Measurements from ENCODE around the gene LORICRIN. TPM values are rescaled to one million over a fixed set of nuclear protein-coding genes. Genes with fewer than 3 reads are reported as not detected.
"Not testable (repeated sequence)": the region's sequence is repeated elsewhere in the genome, so short reads cannot be mapped to it uniquely, and the experiment has no call there.

Gene LORICRIN
- total RNA-seq, 4 donors from 2014 or later = not detected

GRCh38 chr1:153217744-153218416 lies 41.6 kb upstream of the LORICRIN start:
- no peaks in the 10 kb centered on the region for H3K36me3 ChIP-seq
- intact Hi-C loops (cut with DNase I) = no loop called here
- 69% methylated on average over 2 of the region's 2 CpGs for WGBS
- DNase-seq (ENCODE audit: extremely low spot score) = no peak
- TF ChIP-seq POLR2AphosphoS5 (IDR thresholded peaks at IDR 0.05) (no peak), CTCF (IDR thresholded peaks at IDR 0.05) (no peak), EP300 (IDR thresholded peaks at IDR 0.05) (no peak), POLR2A (IDR thresholded peaks at IDR 0.05; ENCODE audit: low read depth) (no peak)
- H3K27me3 ChIP-seq = peaks cover 0 to 5% (median 0%) of the 10 kb centered on the region in 4 donors
- H3K4me3 ChIP-seq = no peak overlapping the region
- H3K9me3 ChIP-seq = no peaks in the 10 kb centered on the region
- H3K27ac ChIP-seq (replicated peaks in 1 of 4) = no peak overlapping the region
- no peaks in the 10 kb centered on the region for H3K4me1 ChIP-seq

DNA sequence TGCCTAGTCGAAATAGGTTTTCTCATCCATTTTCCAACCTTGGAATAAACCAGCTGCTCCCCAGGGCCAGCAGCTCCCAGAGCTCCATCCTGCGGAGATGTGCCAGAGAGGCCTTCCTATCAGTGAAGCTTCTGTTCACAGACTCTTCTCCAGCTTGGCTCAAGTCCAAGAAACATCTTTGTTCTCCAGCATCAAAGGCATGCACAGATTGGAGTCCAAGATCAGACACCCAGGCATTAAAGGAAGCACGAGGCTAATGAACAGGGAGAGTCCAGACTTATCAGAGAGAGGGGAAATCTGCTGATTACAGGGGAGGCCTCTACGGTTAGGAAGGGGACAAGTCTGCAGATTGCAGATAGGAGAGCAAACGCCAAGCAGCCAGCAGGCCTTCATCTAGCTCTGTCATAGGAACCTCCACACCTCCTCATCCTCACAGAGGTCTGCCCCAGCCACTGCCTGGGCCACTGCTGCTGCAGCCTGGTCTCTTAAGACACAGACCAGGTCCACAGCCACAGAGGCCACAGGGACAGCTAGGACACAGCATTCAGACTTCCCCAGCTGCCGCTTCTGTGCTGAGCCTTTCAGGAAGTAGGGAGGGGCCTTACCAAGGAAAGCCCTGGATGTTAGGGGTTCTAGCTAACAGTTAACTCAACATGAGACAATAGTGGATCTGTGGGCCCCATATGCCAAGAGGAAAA lies 38.7 kb upstream of the LORICRIN start:
- no peak for DNase-seq (ENCODE audit: extremely low spot score)
- WGBS = 57% methylated on average over 6 of the region's 6 CpGs
- Histone ChIP-seq H3K27me3 (peaks cover 0 to 8% (median 0%) of the 10 kb centered on the region in 4 donors), H3K27ac (replicated peaks in 1 of 4) (no peak overlapping the region), H3K9me3 (no peaks in the 10 kb centered on the region), H3K4me1 (no peaks in the 10 kb centered on the region), H3K4me3 (no peak overlapping the region), H3K36me3 (no peaks in the 10 kb centered on the region)
- TF ChIP-seq POLR2A (IDR thresholded peaks at IDR 0.05; ENCODE audit: low read depth) (no peak), CTCF (IDR thresholded peaks at IDR 0.05) (no peak), EP300 (IDR thresholded peaks at IDR 0.05) (no peak), POLR2AphosphoS5 (IDR thresholded peaks at IDR 0.05) (no peak)
- intact Hi-C loops (cut with DNase I) = loop anchor here (5.0 kb wide), 2 partner anchors 338 to 563 kb away; no protein-coding TSS in a partner anchor

DNA sequence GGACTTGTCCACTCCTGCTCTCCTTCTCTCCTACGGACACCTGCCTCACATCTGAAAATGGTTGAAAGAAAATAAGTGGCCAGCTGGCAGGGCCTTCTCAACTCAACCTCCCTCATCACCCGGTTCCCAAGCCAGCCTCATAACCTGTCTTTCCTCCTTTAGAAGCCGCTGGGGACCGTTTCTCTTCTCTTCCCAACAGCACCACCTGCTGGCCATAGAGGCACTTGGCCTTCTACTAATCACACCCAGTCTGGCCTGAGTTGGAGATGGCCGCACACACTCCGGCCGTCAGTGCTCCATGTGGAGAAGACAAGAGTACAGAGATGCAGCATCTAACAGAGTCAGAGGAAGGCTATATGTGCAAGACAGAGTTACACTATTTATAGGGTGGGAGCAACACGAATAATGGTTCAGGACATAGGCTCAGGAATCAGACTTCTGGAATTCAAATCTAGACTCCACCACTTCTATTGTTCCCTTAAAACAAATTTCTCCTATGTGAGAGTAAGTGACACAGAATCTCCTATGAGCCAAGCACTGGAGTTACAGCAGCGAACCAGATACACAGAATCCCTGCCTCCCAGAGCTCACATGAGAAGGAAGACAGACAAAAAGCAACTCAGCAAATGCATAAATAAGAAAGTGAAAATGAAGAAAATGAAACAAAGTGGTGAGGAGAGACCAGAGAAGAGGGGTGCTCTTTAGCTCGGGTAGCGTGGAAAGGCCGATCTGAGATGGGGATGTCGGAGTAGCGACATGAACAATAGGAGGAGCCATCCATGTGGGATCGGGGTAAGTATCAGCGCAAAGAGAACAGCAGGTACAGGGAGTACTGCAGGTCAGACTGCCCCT lies 36.2 kb upstream of the LORICRIN start:
- not testable (repeated sequence) for DNase-seq (ENCODE audit: extremely low spot score); H3K4me1 ChIP-seq; H3K27ac ChIP-seq (replicated peaks in 1 of 4); H3K9me3 ChIP-seq; H3K36me3 ChIP-seq; H3K4me3 ChIP-seq
- 58% methylated on average over 12 of the region's 16 CpGs for WGBS
- intact Hi-C loops (cut with DNase I) = loop anchor here (5.0 kb wide), 2 partner anchors 341 to 566 kb away; no protein-coding TSS in a partner anchor
- peak; percentile 59 to 75 (median 61) for TF ChIP-seq CTCF (IDR thresholded peaks at IDR 0.05)
- peaks cover 0 to 18% (median 0%) of the 10 kb centered on the region in 4 donors for H3K27me3 ChIP-seq

- 75% methylated on average over 2 of the region's 2 CpGs for WGBS
These were observed 31.7 kb upstream of the LORICRIN start for GRCh38 chr1:153227810-153228209.

More at GRCh38 chr1:153227810-153228209, 31.7 kb upstream of the LORICRIN start:
- intact Hi-C loops (cut with DNase I) = no loop called here
- no peaks in the 10 kb centered on the region for H3K36me3 ChIP-seq
- no peaks in the 10 kb centered on the region for H3K4me1 ChIP-seq
- H3K9me3 ChIP-seq = no peaks in the 10 kb centered on the region
- no peak overlapping the region for H3K27ac ChIP-seq (replicated peaks in 1 of 4)
- TF ChIP-seq POLR2AphosphoS5 (IDR thresholded peaks at IDR 0.05) (no peak), EP300 (IDR thresholded peaks at IDR 0.05) (no peak), POLR2A (IDR thresholded peaks at IDR 0.05; ENCODE audit: low read depth) (no peak), CTCF (IDR thresholded peaks at IDR 0.05) (no peak)
- DNase-seq (ENCODE audit: extremely low spot score) = no peak
- peaks cover 0 to 26% (median 0%) of the 10 kb centered on the region in 4 donors for H3K27me3 ChIP-seq
- H3K4me3 ChIP-seq = no peak overlapping the region
